Measurements from ENCODE around the gene DARS1. TPM values are rescaled to one million over a fixed set of nuclear protein-coding genes. Genes with fewer than 3 reads are reported as not detected.
A peak's percentile ranks its signal among the peaks of the same experiment; 100 is the strongest.
"Not testable (repeated sequence)": the region's sequence is repeated elsewhere in the genome, so short reads cannot be mapped to it uniquely, and the experiment has no call there.

Gene DARS1
- polyA plus RNA-seq, 4 donors: 27.8 to 72.8 (median 33.1) TPM

DNA sequence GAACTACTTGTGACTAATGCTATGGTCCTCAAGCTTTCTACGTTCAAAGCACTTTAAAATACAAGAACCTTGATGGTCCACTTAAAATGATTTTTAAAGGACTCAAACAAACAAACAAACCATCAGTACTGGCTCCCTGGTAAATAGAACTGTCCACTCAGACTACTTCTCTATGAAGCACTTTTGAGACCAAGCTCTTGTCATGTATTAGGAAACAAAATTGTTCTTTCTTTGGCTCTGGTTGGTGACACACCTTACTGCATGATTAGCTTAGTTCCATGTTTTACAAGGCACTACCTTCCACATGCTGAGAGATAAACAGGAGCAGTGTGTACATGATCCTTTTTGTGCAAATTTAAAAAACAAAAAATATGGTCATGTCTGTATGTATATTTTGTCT, 19.7 kb downstream of the DARS1 start:
- no peaks in the 10 kb centered on the region for H3K9me3 ChIP-seq (ENCODE audit: control insufficient read depth in 2 of 2, insufficient read depth in 1 of 2, low read depth in 1 of 2, low read length in 1 of 2)
- no peak overlapping the region for H3K27ac ChIP-seq (ENCODE audit: low read depth in 1 of 3, low read length in 2 of 3)
- WGBS, 3 donors: 84 to 94% (median 94%) methylated on average over 1 of the region's 1 CpG
- H3K36me3 ChIP-seq (ENCODE audit: control insufficient read depth in 3 of 3, insufficient read depth in 2 of 3, low read depth in 1 of 3, low read length in 3 of 3): peaks cover 0 to 15% (median 6%) of the 10 kb centered on the region in 3 donors
- H3K27me3 ChIP-seq (ENCODE audit: control insufficient read depth in 3 of 3, insufficient read depth in 3 of 3, low read length in 3 of 3): no peaks in the 10 kb centered on the region
- DNase-seq (no peak), FAIRE-seq (no peak)
- H3K4me3 ChIP-seq (ENCODE audit: low read depth in 1 of 3, low read length in 3 of 3): no peak overlapping the region
- peaks cover 0 to 3% (median 0%) of the 10 kb centered on the region in 3 donors for H3K4me1 ChIP-seq (ENCODE audit: control insufficient read depth in 3 of 3, insufficient read depth in 2 of 3, low read depth in 1 of 3, low read length in 2 of 3)

DNA sequence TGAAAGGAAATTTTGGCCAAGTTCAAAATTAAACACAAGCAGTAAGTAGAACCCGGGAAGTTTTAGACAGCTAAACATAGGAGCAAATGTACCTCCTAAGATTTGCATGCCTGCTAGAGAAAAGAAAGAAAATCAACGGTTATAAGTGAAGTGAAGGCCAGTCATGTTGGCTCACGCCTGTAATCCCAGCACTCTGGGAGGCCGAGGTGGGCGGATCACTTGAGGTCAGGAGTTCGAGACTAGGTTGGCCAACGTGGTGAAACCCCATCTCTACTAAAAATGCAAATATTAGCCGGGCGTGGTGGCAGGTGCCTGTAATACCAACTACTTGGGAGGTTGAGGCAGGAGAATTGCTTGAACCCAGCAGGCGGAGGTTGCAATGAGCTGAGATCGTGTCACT, 21.0 kb downstream of the DARS1 start:
- peaks cover 0 to 13% (median 6%) of the 10 kb centered on the region in 3 donors for H3K36me3 ChIP-seq (ENCODE audit: control insufficient read depth in 3 of 3, insufficient read depth in 2 of 3, low read depth in 1 of 3, low read length in 3 of 3)
- H3K9me3 ChIP-seq (ENCODE audit: control insufficient read depth in 2 of 2, insufficient read depth in 1 of 2, low read depth in 1 of 2, low read length in 1 of 2); H3K27me3 ChIP-seq (ENCODE audit: control insufficient read depth in 3 of 3, insufficient read depth in 3 of 3, low read length in 3 of 3); H3K4me1 ChIP-seq (ENCODE audit: control insufficient read depth in 3 of 3, insufficient read depth in 2 of 3, low read depth in 1 of 3, low read length in 2 of 3); H3K27ac ChIP-seq (ENCODE audit: low read depth in 1 of 3, low read length in 2 of 3); H3K4me3 ChIP-seq (ENCODE audit: low read depth in 1 of 3, low read length in 3 of 3); DNase-seq; FAIRE-seq: not testable (repeated sequence)
- 86 to 94% (median 91%) methylated on average over 11 of the region's 11 CpGs for WGBS, 3 donors

DNA sequence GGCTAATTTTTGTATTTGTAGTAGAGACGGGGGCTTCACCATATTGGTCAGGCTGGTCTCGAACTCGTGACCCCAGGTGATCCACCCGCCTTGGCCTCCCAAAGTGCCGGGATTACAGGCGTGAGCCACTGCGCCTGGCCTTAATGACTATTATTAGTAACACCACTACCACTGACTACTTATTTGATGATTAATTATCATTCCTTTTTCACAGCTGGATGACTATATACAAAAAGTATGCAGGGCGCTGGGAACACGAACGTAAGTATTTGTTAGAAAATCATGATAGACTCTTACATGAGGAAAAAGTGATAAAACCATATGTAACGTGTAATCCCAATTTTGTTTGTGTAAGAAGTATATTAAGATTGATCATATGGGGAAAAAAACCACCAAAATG, 21.6 kb downstream of the DARS1 start:
- H3K27me3 ChIP-seq (ENCODE audit: control insufficient read depth in 3 of 3, insufficient read depth in 3 of 3, low read length in 3 of 3): no peaks in the 10 kb centered on the region
- WGBS, 3 donors: 90 to 97% (median 95%) methylated on average over 11 of the region's 11 CpGs
- peaks cover 0 to 3% (median 0%) of the 10 kb centered on the region in 3 donors for H3K4me1 ChIP-seq (ENCODE audit: control insufficient read depth in 3 of 3, insufficient read depth in 2 of 3, low read depth in 1 of 3, low read length in 2 of 3)
- no peak for DNase-seq
- FAIRE-seq: no peak
- H3K4me3 ChIP-seq (ENCODE audit: low read depth in 1 of 3, low read length in 3 of 3): no peak overlapping the region
- peaks cover 0 to 13% (median 5%) of the 10 kb centered on the region in 3 donors for H3K36me3 ChIP-seq (ENCODE audit: control insufficient read depth in 3 of 3, insufficient read depth in 2 of 3, low read depth in 1 of 3, low read length in 3 of 3)
- H3K9me3 ChIP-seq (ENCODE audit: control insufficient read depth in 2 of 2, insufficient read depth in 1 of 2, low read depth in 1 of 2, low read length in 1 of 2): no peaks in the 10 kb centered on the region
- H3K27ac ChIP-seq (ENCODE audit: low read depth in 1 of 3, low read length in 2 of 3): no peak overlapping the region

DNA sequence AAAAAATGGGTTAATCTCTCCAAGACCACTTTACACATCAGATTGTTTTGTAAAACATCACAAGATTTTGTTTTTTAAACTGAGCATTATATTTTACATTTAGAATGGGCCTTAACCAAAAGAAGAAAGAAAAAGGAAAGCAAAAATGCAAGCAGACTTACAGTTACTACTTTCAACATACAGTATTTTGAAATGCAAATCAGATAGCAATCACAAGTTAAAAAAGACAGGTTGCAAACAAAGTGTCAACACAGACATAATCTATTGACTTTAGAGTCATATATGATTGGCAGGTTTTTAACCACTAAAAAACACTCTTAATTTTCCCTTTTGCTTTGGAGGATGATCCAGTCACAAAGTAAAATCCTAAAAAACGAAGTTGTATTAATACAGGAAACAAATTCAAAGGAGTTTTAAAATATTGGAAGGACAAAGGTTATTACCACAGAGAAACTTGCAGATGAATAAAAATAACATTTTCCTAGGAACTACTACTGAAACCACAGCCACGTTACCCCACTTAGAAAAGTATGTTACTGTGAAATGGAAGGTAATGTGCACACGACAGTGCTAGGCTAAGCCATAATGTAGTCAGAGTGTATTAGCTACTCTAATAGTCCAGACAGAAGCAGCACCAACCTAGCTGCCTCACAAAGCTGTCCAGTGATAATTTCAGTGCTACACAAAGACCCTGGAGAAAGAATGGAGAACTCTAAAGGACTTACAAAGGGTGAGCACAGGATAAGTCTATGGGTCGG, 22.9 kb downstream of the DARS1 start:
- FAIRE-seq: no peak
- peak overlapping the region in 1 of 3 donors; percentile 2 for H3K27ac ChIP-seq (ENCODE audit: low read depth in 1 of 3, low read length in 2 of 3)
- WGBS, 3 donors: 67 to 78% (median 72%) methylated on average over 4 of the region's 4 CpGs

DNA sequence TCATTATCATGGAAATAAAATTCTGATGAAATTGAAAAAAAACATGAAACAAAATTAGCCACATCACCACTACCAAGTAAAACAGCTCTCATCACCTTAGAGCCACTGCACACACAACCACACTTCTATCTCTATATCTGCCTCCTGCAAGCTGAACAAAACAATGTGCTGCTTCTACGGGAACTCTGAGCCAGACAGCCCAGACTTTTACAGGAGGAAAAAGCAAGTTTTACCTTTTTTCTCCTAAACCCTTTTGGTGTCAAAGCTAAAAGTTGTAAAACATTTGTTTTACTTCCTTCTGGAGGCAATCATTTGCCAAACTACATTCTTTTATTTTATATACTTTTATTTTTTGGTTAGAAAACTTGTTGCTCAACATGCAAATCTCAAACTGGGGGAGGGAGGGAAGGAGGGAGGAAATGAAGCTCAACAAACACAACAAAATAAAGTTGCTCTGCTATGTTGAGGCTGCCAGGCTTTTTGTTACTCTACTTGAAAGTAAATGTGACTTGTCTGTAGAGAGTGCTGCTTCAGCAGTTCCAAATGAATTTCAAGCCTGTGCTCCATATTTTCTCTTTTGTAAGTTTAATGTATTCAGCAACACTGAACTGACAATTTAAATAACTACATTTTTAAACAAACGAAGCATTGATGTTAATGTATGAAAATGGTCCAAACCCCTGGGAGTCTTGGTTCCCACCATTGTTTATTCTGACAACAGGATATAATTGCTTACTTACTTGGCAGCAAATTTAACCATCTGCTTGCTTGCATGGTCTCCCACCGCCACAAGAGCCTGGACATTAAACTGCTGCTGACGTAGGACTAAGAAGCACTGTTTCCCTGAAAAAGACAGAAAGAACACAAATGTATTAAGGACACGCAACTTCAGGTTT, 24.5 kb downstream of the DARS1 start:
- FAIRE-seq (no peak), DNase-seq (peak; percentile 10 to 39)
- H3K9me3 ChIP-seq (ENCODE audit: control insufficient read depth in 2 of 2, insufficient read depth in 1 of 2, low read depth in 1 of 2, low read length in 1 of 2): no peaks in the 10 kb centered on the region
- peaks cover 0 to 3% (median 0%) of the 10 kb centered on the region in 3 donors for H3K4me1 ChIP-seq (ENCODE audit: control insufficient read depth in 3 of 3, insufficient read depth in 2 of 3, low read depth in 1 of 3, low read length in 2 of 3)
- H3K27ac ChIP-seq (ENCODE audit: low read depth in 1 of 3, low read length in 2 of 3): peak overlapping the region in 2 of 3 donors; percentile 40 to 76
- H3K36me3 ChIP-seq (ENCODE audit: control insufficient read depth in 3 of 3, insufficient read depth in 2 of 3, low read depth in 1 of 3, low read length in 3 of 3): peaks cover 0 to 15% (median 5%) of the 10 kb centered on the region in 3 donors
- H3K4me3 ChIP-seq (ENCODE audit: low read depth in 1 of 3, low read length in 3 of 3): no peak overlapping the region
- 56 to 79% (median 76%) methylated on average over 5 of the region's 5 CpGs for WGBS, 3 donors
- H3K27me3 ChIP-seq (ENCODE audit: control insufficient read depth in 3 of 3, insufficient read depth in 3 of 3, low read length in 3 of 3): no peaks in the 10 kb centered on the region

More for the DNA sequence above, 22.9 kb downstream of the DARS1 start:
- Histone ChIP-seq H3K4me1 (ENCODE audit: control insufficient read depth in 3 of 3, insufficient read depth in 2 of 3, low read depth in 1 of 3, low read length in 2 of 3) (peaks cover 0 to 3% (median 0%) of the 10 kb centered on the region in 3 donors), H3K9me3 (ENCODE audit: control insufficient read depth in 2 of 2, insufficient read depth in 1 of 2, low read depth in 1 of 2, low read length in 1 of 2) (no peaks in the 10 kb centered on the region), H3K4me3 (ENCODE audit: low read depth in 1 of 3, low read length in 3 of 3) (no peak overlapping the region), H3K36me3 (ENCODE audit: control insufficient read depth in 3 of 3, insufficient read depth in 2 of 3, low read depth in 1 of 3, low read length in 3 of 3) (peaks cover 0 to 7% (median 2%) of the 10 kb centered on the region in 3 donors), H3K27me3 (ENCODE audit: control insufficient read depth in 3 of 3, insufficient read depth in 3 of 3, low read length in 3 of 3) (no peaks in the 10 kb centered on the region)
- DNase-seq: no peak

DNA sequence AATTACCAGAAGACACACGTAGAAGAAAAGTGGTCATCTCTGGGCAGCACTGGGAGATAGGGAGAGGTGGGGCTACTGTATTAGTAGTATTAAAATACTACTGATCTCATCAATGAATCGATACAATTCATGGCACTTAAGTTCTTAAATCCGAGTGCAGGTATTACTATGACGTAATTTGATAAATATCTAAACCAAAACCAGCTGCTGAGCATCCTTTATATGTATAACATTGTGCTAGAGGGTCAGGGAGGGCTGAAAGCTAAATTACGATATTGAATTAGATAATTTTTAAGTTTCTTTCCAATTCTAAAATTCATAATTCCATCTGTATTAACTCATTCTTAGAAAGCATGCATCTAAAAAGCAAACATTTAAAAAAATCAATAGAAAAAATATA, 25.3 kb downstream of the DARS1 start:
- no peaks in the 10 kb centered on the region for H3K9me3 ChIP-seq (ENCODE audit: control insufficient read depth in 2 of 2, insufficient read depth in 1 of 2, low read depth in 1 of 2, low read length in 1 of 2)
- no peak overlapping the region for H3K4me3 ChIP-seq (ENCODE audit: low read depth in 1 of 3, low read length in 3 of 3)
- H3K4me1 ChIP-seq (ENCODE audit: control insufficient read depth in 3 of 3, insufficient read depth in 2 of 3, low read depth in 1 of 3, low read length in 2 of 3): peaks cover 0 to 3% (median 0%) of the 10 kb centered on the region in 3 donors
- FAIRE-seq (no peak), DNase-seq (no peak)
- peaks cover 0 to 17% (median 5%) of the 10 kb centered on the region in 3 donors for H3K36me3 ChIP-seq (ENCODE audit: control insufficient read depth in 3 of 3, insufficient read depth in 2 of 3, low read depth in 1 of 3, low read length in 3 of 3)
- no peaks in the 10 kb centered on the region for H3K27me3 ChIP-seq (ENCODE audit: control insufficient read depth in 3 of 3, insufficient read depth in 3 of 3, low read length in 3 of 3)
- WGBS, 3 donors: 74 to 87% (median 79%) methylated on average over 5 of the region's 5 CpGs
- H3K27ac ChIP-seq (ENCODE audit: low read depth in 1 of 3, low read length in 2 of 3): peak overlapping the region in 2 of 3 donors; percentile 31 to 40

DNA sequence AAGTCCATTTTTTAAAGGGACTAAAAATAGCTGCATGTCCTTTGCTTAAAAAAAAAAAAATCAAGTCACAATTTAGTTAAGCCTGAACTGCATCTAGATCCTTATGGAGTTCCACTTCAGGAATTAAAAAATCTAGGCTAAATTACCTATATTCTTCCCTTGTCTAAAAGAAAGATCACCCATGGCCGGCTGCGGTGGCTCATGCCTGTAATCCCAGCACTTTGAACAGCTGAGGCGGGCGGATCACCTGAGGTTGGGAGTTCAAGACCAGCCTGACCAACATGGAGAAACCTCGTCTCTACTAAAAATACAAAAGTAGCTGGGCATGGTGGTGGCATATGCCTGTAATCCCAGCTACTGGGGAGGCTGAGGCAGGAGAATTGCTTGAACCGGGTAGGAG, 26.5 kb downstream of the DARS1 start:
- FAIRE-seq; DNase-seq; H3K27ac ChIP-seq (ENCODE audit: low read depth in 1 of 3, low read length in 2 of 3); H3K27me3 ChIP-seq (ENCODE audit: control insufficient read depth in 3 of 3, insufficient read depth in 3 of 3, low read length in 3 of 3); H3K4me3 ChIP-seq (ENCODE audit: low read depth in 1 of 3, low read length in 3 of 3); H3K9me3 ChIP-seq (ENCODE audit: control insufficient read depth in 2 of 2, insufficient read depth in 1 of 2, low read depth in 1 of 2, low read length in 1 of 2); H3K4me1 ChIP-seq (ENCODE audit: control insufficient read depth in 3 of 3, insufficient read depth in 2 of 3, low read depth in 1 of 3, low read length in 2 of 3): not testable (repeated sequence)
- 96 to 100% (median 98%) methylated on average over 6 of the region's 6 CpGs for WGBS, 3 donors
- peaks cover 0 to 14% (median 5%) of the 10 kb centered on the region in 3 donors for H3K36me3 ChIP-seq (ENCODE audit: control insufficient read depth in 3 of 3, insufficient read depth in 2 of 3, low read depth in 1 of 3, low read length in 3 of 3)

DNA sequence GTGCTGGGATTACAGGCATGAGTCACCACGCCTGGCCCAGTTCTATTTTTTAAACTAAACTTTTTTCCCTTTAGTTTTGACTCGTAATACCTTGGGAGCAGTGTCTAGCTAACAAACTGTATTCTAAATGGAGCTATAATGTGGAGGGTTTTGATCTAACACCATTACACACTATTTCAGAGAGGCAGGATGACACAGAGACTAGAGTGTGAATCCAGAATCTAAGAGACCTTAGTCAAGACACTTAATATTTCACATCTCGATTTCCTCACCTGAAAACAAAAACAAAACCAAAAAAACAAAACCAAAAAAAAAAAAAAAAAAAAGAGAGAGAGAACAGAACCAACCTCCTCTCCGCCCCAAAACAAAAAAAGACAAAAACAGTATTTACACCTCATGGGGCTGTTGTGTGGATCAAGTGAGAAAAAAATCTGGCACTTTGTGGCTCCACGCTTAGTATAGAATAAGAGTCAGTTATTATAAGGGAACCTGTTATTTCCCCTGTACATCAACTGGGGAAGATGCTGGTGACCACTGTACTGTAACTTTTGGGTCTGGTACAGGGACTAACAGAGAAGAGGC, 31.3 kb downstream of the DARS1 start:
- Histone ChIP-seq H3K27me3 (ENCODE audit: control insufficient read depth in 3 of 3, insufficient read depth in 3 of 3, low read length in 3 of 3) (no peaks in the 10 kb centered on the region), H3K27ac (ENCODE audit: low read depth in 1 of 3, low read length in 2 of 3) (no peak overlapping the region), H3K4me3 (ENCODE audit: low read depth in 1 of 3, low read length in 3 of 3) (no peak overlapping the region), H3K4me1 (ENCODE audit: control insufficient read depth in 3 of 3, insufficient read depth in 2 of 3, low read depth in 1 of 3, low read length in 2 of 3) (no peaks in the 10 kb centered on the region), H3K36me3 (ENCODE audit: control insufficient read depth in 3 of 3, insufficient read depth in 2 of 3, low read depth in 1 of 3, low read length in 3 of 3) (peaks cover 0 to 14% (median 2%) of the 10 kb centered on the region in 3 donors), H3K9me3 (ENCODE audit: control insufficient read depth in 2 of 2, insufficient read depth in 1 of 2, low read depth in 1 of 2, low read length in 1 of 2) (no peaks in the 10 kb centered on the region)
- WGBS, 3 donors: 77 to 94% (median 90%) methylated on average over 5 of the region's 5 CpGs
- no peak for FAIRE-seq
- no peak for DNase-seq

Data from small intestine (tissue), 7 donors.